Naive B cell (primary cell): ENCODE data around the gene CASTOR1. TPM values are rescaled to one million over a fixed set of nuclear protein-coding genes. Genes with fewer than 3 reads are reported as not detected.

ENCODE experiments used
- ATAC-seq, 2 donors: fragments of 150-1000 bp; cut with Tn5 transposase; 2 replicates each; pipeline ENCODE4 v1.10.0; 2021; ENCODE audit warnings: low read depth in 2 of 2, mild to moderate bottlenecking in 2 of 2, moderate library complexity in 2 of 2
- DNase-seq: peaks from one replicate; pipeline ENCODE4 v3.0.0; 2022
- H3K27ac Mint-ChIP-seq, 6 donors: one replicate each; pipeline ENCODE4 v1.8.0; 2020 to 2022; ENCODE audit warnings: mild to moderate bottlenecking in 6 of 6, mixed read lengths in 6 of 6, moderate library complexity in 5 of 6, inconsistent platforms in 2 of 6
- H3K27me3 Mint-ChIP-seq, 3 donors: one replicate each; pipeline ENCODE4 v1.8.0; 2021 to 2022; ENCODE audit warnings: mixed read lengths in 3 of 3, mild to moderate bottlenecking in 1 of 3
- H3K36me3 Mint-ChIP-seq, 2 donors: one replicate each; pipeline ENCODE4 v1.8.0; 2020 to 2022; ENCODE audit warnings: mixed read lengths in 2 of 2, inconsistent platforms in 1 of 2, mild to moderate bottlenecking in 1 of 2
- H3K4me1 Mint-ChIP-seq, 3 donors: one replicate each; pipeline ENCODE4 v1.8.0; 2020 to 2022; ENCODE audit warnings: mixed read lengths in 3 of 3, inconsistent platforms in 1 of 3, mild to moderate bottlenecking in 1 of 3, moderate library complexity in 1 of 3
- H3K4me3 Mint-ChIP-seq, 8 donors: one replicate each; pipeline ENCODE4 v1.8.0; 2020 to 2022; ENCODE audit warnings: mild to moderate bottlenecking in 8 of 8, mixed read lengths in 8 of 8, moderate library complexity in 8 of 8, inconsistent platforms in 2 of 8
- H3K9me3 Mint-ChIP-seq, 7 donors: one replicate each; pipeline ENCODE4 v1.8.0; 2020 to 2022; ENCODE audit warnings: mixed read lengths in 7 of 7, mild to moderate bottlenecking in 5 of 7, inconsistent platforms in 2 of 7, moderate library complexity in 1 of 7
- polyA plus RNA-seq, 6 donors: library from polyadenylated mRNA; unstranded; fragments of 300-500 nt; fragmentation: Illumina TruSeq; gene quantifications; one replicate each; pipeline ENCODE4 v1.2.3, GENCODE V29; 2021; ENCODE audit warnings: low read depth in 6 of 6

CASTOR1 gene
- polyA plus RNA-seq, 6 donors from 2014 or later: 11.0 to 18.5 (median 14.7) TPM; not detected in 1

DNA sequence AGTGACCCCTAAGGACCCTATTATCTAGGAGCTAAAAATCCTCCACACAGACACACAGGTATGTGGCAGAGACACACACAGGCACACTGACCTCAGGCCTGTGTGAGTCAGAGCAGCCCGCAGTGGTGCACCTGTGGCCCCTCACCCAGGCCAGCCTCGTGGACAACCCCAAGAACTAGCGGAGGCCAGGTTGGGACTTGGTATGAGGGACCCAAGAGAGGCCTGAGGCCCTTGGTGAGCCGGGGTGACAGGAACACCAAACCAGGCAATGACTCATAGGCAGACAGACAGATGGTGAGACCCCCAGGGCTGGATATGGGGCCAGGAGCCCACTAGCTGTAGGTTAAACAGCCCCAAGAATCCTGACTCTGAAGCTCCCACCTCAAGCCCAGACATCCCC, 6.0 kb downstream of the CASTOR1 start:
- no peak for DNase-seq
- H3K4me1 Mint-ChIP-seq: peaks cover 9 to 12% (median 10%) of the 10 kb centered on the region in 3 donors
- H3K9me3 Mint-ChIP-seq: no peaks in the 10 kb centered on the region
- no peak for ATAC-seq
- no peak overlapping the region for H3K4me3 Mint-ChIP-seq
- H3K36me3 Mint-ChIP-seq: peaks cover 0 to 11% of the 10 kb centered on the region in 2 donors
- H3K27ac Mint-ChIP-seq: no peak overlapping the region
- H3K27me3 Mint-ChIP-seq: peaks cover 11 to 16% (median 14%) of the 10 kb centered on the region in 3 donors

- Mint-ChIP-seq H3K4me3 (no peak overlapping the region), H3K27ac (no peak overlapping the region), H3K9me3 (no peaks in the 10 kb centered on the region), H3K36me3 (peaks cover 0 to 11% of the 10 kb centered on the region in 2 donors), H3K4me1 (peaks cover 3 to 6% (median 5%) of the 10 kb centered on the region in 3 donors), H3K27me3 (peaks cover 13 to 23% (median 21%) of the 10 kb centered on the region in 3 donors)
- ATAC-seq (no peak), DNase-seq (no peak)
Measured at GRCh38 chr22:30282616-30283046, 6.7 kb downstream of the CASTOR1 start.

GRCh38 chr22:30280505-30280904, 8.8 kb downstream of the CASTOR1 start:
- peaks cover 8 to 16% (median 10%) of the 10 kb centered on the region in 3 donors for H3K4me1 Mint-ChIP-seq
- H3K4me3 Mint-ChIP-seq: no peak overlapping the region
- peaks cover 18 to 33% (median 33%) of the 10 kb centered on the region in 3 donors for H3K27me3 Mint-ChIP-seq
- no peaks in the 10 kb centered on the region for H3K9me3 Mint-ChIP-seq
- no peak for ATAC-seq
- H3K27ac Mint-ChIP-seq: no peak overlapping the region
- peaks cover 0 to 11% of the 10 kb centered on the region in 2 donors for H3K36me3 Mint-ChIP-seq
- DNase-seq: no peak

DNA sequence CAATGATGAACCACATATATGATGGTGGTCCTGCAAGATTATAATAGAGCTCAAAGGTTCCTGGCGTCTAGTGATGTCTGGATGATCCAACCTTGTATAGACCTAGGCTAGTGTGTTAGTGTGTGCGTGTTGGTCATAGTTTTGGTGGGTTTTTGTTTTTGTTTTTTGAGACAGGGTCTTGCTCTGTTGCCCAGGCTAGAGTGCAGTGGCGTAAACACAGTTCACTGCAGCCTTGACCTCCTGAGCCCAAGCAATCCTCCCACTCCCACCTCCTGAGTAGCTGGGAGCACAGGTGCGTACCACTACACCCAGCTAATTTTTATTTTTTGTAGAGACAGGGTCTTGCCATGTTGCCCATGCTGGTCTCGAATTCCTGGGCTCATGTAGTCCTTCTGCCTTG, 9.4 kb downstream of the CASTOR1 start:
- Mint-ChIP-seq H3K4me1 (peaks cover 8 to 16% (median 10%) of the 10 kb centered on the region in 3 donors), H3K27ac (no peak overlapping the region), H3K36me3 (peaks cover 0 to 7% of the 10 kb centered on the region in 2 donors), H3K27me3 (peaks cover 18 to 33% (median 33%) of the 10 kb centered on the region in 3 donors), H3K9me3 (no peaks in the 10 kb centered on the region), H3K4me3 (no peak overlapping the region)
- ATAC-seq (no peak), DNase-seq (no peak)

- DNase-seq: no peak
- Mint-ChIP-seq H3K27ac (no peak overlapping the region), H3K4me1 (peaks cover 8 to 16% (median 10%) of the 10 kb centered on the region in 3 donors), H3K4me3 (no peak overlapping the region), H3K27me3 (peaks cover 18 to 33% (median 33%) of the 10 kb centered on the region in 3 donors), H3K9me3 (no peaks in the 10 kb centered on the region), H3K36me3 (no peaks in the 10 kb centered on the region)
- no peak for ATAC-seq
Measured at GRCh38 chr22:30279046-30279788, 10.1 kb downstream of the CASTOR1 start.

GRCh38 chr22:30277547-30278344, 11.6 kb downstream of the CASTOR1 start:
- H3K9me3 Mint-ChIP-seq: no peaks in the 10 kb centered on the region
- no peak overlapping the region for H3K4me3 Mint-ChIP-seq
- H3K4me1 Mint-ChIP-seq: peaks cover 8 to 16% (median 10%) of the 10 kb centered on the region in 3 donors
- H3K36me3 Mint-ChIP-seq: no peaks in the 10 kb centered on the region
- ATAC-seq (no peak), DNase-seq (no peak)
- peak overlapping the region in 1 of 6 donors; percentile 63 for H3K27ac Mint-ChIP-seq
- peaks cover 18 to 33% (median 33%) of the 10 kb centered on the region in 3 donors for H3K27me3 Mint-ChIP-seq

- no peak for ATAC-seq
- H3K36me3 Mint-ChIP-seq: no peaks in the 10 kb centered on the region
- peak overlapping the region in 3 of 8 donors; percentile 8 to 69 (median 47) for H3K4me3 Mint-ChIP-seq
- peaks cover 18 to 33% (median 33%) of the 10 kb centered on the region in 3 donors for H3K27me3 Mint-ChIP-seq
- no peak for DNase-seq
- peak overlapping the region in 2 of 6 donors; percentile 76 to 91 for H3K27ac Mint-ChIP-seq
- peaks cover 8 to 16% (median 10%) of the 10 kb centered on the region in 3 donors for H3K4me1 Mint-ChIP-seq
- H3K9me3 Mint-ChIP-seq: no peaks in the 10 kb centered on the region
Measured at GRCh38 chr22:30276039-30276438, 13.3 kb downstream of the CASTOR1 start.

- no peaks in the 10 kb centered on the region for H3K9me3 Mint-ChIP-seq
- DNase-seq (no peak), ATAC-seq (peak in 1 of 2 donors; percentile 23)
- H3K27me3 Mint-ChIP-seq: peaks cover 18 to 33% (median 33%) of the 10 kb centered on the region in 3 donors
- H3K4me3 Mint-ChIP-seq: peak overlapping the region in 2 of 8 donors; percentile 8 to 47
- H3K4me1 Mint-ChIP-seq: peaks cover 8 to 16% (median 10%) of the 10 kb centered on the region in 3 donors
- no peaks in the 10 kb centered on the region for H3K36me3 Mint-ChIP-seq
- H3K27ac Mint-ChIP-seq: peak overlapping the region in 2 of 6 donors; percentile 76 to 91
Measured at GRCh38 chr22:30275625-30276024, 13.7 kb downstream of the CASTOR1 start.

DNA sequence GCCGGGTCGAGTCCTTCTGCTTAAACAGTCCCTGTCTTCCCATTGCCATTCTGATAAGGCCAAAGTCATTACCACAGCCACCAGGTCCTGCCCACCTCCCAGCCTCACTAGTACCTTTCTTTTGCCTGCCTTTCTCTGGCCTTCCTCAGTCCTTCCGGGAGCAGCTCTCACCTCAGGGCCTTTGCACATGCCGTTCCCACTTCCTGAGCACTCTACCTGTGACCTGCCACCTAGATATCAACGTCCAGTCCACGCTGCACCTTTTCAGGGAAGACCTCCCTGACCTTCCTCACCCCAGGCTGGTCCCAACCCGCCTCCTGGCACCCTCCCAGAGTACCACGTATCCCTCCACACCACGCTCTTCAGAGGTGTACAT, 14.9 kb downstream of the CASTOR1 start:
- Mint-ChIP-seq H3K27ac (peak overlapping the region in 3 of 6 donors; percentile 58 to 79 (median 78)), H3K27me3 (peaks cover 12 to 28% (median 27%) of the 10 kb centered on the region in 3 donors), H3K4me3 (no peak overlapping the region), H3K9me3 (no peaks in the 10 kb centered on the region), H3K4me1 (peaks cover 8 to 16% (median 10%) of the 10 kb centered on the region in 3 donors), H3K36me3 (no peaks in the 10 kb centered on the region)
- no peak for ATAC-seq
- DNase-seq: no peak

GRCh38 chr22:30273711-30274436, 15.4 kb downstream of the CASTOR1 start:
- Mint-ChIP-seq H3K36me3 (no peaks in the 10 kb centered on the region), H3K4me1 (peaks cover 8 to 16% (median 10%) of the 10 kb centered on the region in 3 donors)

DNA sequence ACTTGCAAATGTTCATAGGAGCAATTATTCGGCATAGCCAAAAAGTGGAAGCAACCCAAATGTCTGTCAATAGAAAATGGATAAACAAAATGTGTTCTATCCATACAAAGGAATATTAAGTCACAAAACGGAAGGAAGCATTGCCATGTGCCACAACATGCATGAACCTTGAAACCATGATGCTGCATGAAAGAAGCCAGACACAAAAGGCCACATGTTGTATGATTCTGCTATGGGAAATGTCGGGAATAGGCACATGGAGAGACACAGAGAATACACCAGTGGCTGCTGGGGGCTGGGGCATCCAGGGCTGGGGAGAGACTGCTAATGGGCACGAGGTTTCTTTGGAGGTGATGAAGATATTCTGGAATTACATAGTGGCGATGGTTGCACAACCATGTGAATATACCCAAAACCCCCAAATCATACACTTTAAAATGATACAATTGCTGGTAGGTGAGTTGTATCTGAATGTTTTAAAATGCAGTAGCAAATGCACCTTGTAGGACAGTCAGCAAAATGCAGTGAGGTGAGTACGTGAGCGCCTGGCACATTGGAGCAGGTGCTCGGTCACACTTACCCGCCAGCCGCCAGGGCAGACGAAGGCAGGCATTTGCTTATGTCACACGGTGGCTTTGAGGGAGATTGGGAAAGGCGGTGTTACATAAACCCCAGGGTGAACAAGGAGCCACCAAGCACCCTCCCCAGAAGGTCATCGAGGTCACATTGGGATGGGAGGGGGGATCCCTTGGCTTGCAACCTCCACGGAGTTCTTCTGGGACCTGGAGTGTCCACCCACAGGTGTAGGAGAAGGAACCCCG, 16.3 kb downstream of the CASTOR1 start:
- Mint-ChIP-seq H3K4me1 (peaks cover 13 to 23% (median 14%) of the 10 kb centered on the region in 3 donors), H3K36me3 (no peaks in the 10 kb centered on the region), H3K4me3 (no peak overlapping the region), H3K27ac (peak overlapping the region in 1 of 6 donors; percentile 44), H3K27me3 (peaks cover 4 to 16% (median 14%) of the 10 kb centered on the region in 3 donors), H3K9me3 (no peaks in the 10 kb centered on the region)
- no peak for ATAC-seq
- no peak for DNase-seq

More at GRCh38 chr22:30273711-30274436, 15.4 kb downstream of the CASTOR1 start:
- H3K27me3 Mint-ChIP-seq: peaks cover 10 to 24% (median 22%) of the 10 kb centered on the region in 3 donors
- H3K4me3 Mint-ChIP-seq: no peak overlapping the region
- ATAC-seq: no peak
- DNase-seq: no peak
- peak overlapping the region in 2 of 6 donors; percentile 58 to 61 for H3K27ac Mint-ChIP-seq
- no peaks in the 10 kb centered on the region for H3K9me3 Mint-ChIP-seq

DNA sequence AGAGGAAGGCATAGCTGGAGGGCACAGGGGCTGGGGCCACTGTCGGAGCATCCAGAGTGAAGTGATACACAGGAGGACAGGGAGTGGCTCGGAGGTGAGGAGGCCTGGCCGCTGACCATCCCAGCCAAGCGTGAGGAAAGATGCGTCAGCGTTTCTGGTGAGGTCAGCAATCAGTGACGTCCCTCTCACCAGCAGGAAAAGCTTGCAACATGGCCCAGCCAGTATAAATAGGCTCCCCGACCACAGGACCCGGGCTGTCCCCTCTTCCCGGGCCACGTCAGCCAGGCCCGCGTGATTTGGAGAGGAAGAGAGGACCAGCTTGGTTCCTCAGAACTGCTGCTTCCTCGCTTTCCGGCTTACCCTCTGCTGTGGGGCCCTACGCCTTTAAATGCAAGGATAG, 18.5 kb downstream of the CASTOR1 start:
- no peak for ATAC-seq
- no peak overlapping the region for H3K4me3 Mint-ChIP-seq
- peaks cover 18 to 32% (median 22%) of the 10 kb centered on the region in 3 donors for H3K4me1 Mint-ChIP-seq
- peak overlapping the region in 3 of 6 donors; percentile 19 to 56 (median 31) for H3K27ac Mint-ChIP-seq
- peaks cover 0 to 3% (median 2%) of the 10 kb centered on the region in 3 donors for H3K27me3 Mint-ChIP-seq
- H3K9me3 Mint-ChIP-seq: no peaks in the 10 kb centered on the region
- H3K36me3 Mint-ChIP-seq: no peaks in the 10 kb centered on the region
- no peak for DNase-seq
